HepG2 (cell line): ENCODE measurements around the gene RUSC1. TPM values are rescaled to one million over a fixed set of nuclear protein-coding genes. Genes with fewer than 3 reads are reported as not detected.
A peak's percentile ranks its signal among the peaks of the same experiment; 100 is the strongest.

Experiments
- CBX1 ChIP-seq: IDR thresholded peaks from one replicate; pipeline ENCODE4 v1.6.1; 2016; ENCODE audit warnings: antibody characterized with exemption, low read depth
- HNF1A ChIP-seq, 2 experiments: sonication (generic) in 1 of 2; formaldehyde crosslinking in 1 of 2; IDR thresholded peaks; 2 replicates each; pipeline versions ENCODE4 v1.4.0 to v1.6.1; 2016 to 2020; ENCODE audit warnings: borderline replicate concordance in 1 of 2, low read depth in 1 of 2, mild to moderate bottlenecking in 1 of 2, missing genetic modification reagents in 1 of 2
- NCOA5 ChIP-seq: sonication (generic); formaldehyde crosslinking; IDR thresholded peaks from 2 replicates; pipeline ENCODE4 v1.4.0; 2020; ENCODE audit warnings: missing genetic modification reagents
- NFE2L2 ChIP-seq: fragments of 150-350 bp; IDR thresholded peaks from 2 replicates; pipeline ENCODE4 v1.6.1; 2014; ENCODE audit warnings: low read length
- SAFB2 ChIP-seq: sonication (generic); formaldehyde crosslinking; IDR thresholded peaks from 2 replicates; pipeline ENCODE4 v1.5.1; 2020; ENCODE audit warnings: missing genetic modification reagents, low read depth, mild to moderate bottlenecking, borderline replicate concordance
- SP4 ChIP-seq: sonication (generic); formaldehyde crosslinking; IDR thresholded peaks from 2 replicates; pipeline ENCODE4 v1.8.1; 2023; ENCODE audit warnings: mild to moderate bottlenecking, missing genetic modification reagents
- TOE1 ChIP-seq: sonication (generic); formaldehyde crosslinking; IDR thresholded peaks from 2 replicates; pipeline ENCODE4 v1.4.0; 2020; ENCODE audit warnings: mild to moderate bottlenecking, missing genetic modification reagents
- ZBTB14 ChIP-seq: sonication (generic); formaldehyde crosslinking; IDR thresholded peaks from 2 replicates; pipeline ENCODE4 v1.4.0; 2020; ENCODE audit warnings: missing genetic modification reagents
- ZBTB25 ChIP-seq: IDR thresholded peaks from 2 replicates; pipeline ENCODE4 v1.6.1; 2018; ENCODE audit warnings: missing genetic modification reagents
- ZFP91 ChIP-seq: sonication (generic); formaldehyde crosslinking; IDR thresholded peaks from 2 replicates; pipeline ENCODE4 v1.9.0; 2022; ENCODE audit warnings: missing genetic modification reagents, mild to moderate bottlenecking, borderline replicate concordance
- ZNF160 ChIP-seq: sonication (generic); formaldehyde crosslinking; IDR thresholded peaks from 2 replicates; pipeline ENCODE4 v1.8.0; 2022; ENCODE audit warnings: mild to moderate bottlenecking, inconsistent platforms, missing genetic modification reagents
- ZNF362 ChIP-seq: sonication (generic); formaldehyde crosslinking; IDR thresholded peaks from 2 replicates; pipeline ENCODE4 v1.4.0; 2020; ENCODE audit warnings: missing genetic modification reagents, mild to moderate bottlenecking, borderline replicate concordance
- ZNF646 ChIP-seq: sonication (generic); formaldehyde crosslinking; IDR thresholded peaks from 2 replicates; pipeline ENCODE4 v1.9.0; 2021; ENCODE audit warnings: mild to moderate bottlenecking, missing genetic modification reagents
- polyA plus RNA-seq, 8 experiments: library from polyadenylated mRNA; depleted of rRNA in 3 of 8; stranded (reverse) in 7 of 8; unstranded in 1 of 8; fragments of >200 nt; fragmentation: Illumina TruSeq in 4 of 8; extraction: Trizol in 4 of 8; gene quantifications; 2 replicates each; pipeline versions ENCODE4 v1.2.1 to v1.2.3, GENCODE V29; 2011 to 2016; ENCODE audit warnings: low read depth in 4 of 8, missing spikeins in 1 of 8, mixed read lengths in 1 of 8; ENCODE audit not compliant: insufficient read depth in 1 of 8
- total RNA-seq, 5 experiments: library from RNA; depleted of rRNA; stranded (reverse); fragments of >200 nt; fragmentation: Illumina TruSeq; extraction: Trizol; gene quantifications; 2 replicates each; pipeline ENCODE4 v1.2.3, GENCODE V29; 2016; ENCODE audit warnings: low read depth in 1 of 5

Gene RUSC1
- total and polyA plus RNA-seq, 2 of the 13 experiments (the other 11 are each of a cell fraction or from before 2014, with no cell fraction given), result 18.7 to 20.4 TPM

GRCh38 chr1:155323729-155324036 is 3.0 kb downstream of the RUSC1 start (continued):
- TF ChIP-seq ZNF646 (CRISPR knock-in tag) (no peak), NCOA5 (no peak), NFE2L2 (no peak), SAFB2 (CRISPR knock-in tag) (no peak), HNF1A (IDR thresholded peaks at IDR 0.05; ENCODE audit: low read depth) (no peak), HNF1A (CRISPR knock-in tag; IDR thresholded peaks at IDR 0.05; ENCODE audit: borderline replicate concordance) (no peak), ZNF160 (0 out of 2 replicates have a peak, but pooled peaks have one; percentile 45), CBX1 (no peak), SP4 (no peak), ZFP91 (no peak), ZBTB25 (no peak), ZBTB14 (no peak), TOE1 (no peak), ZNF362 (CRISPR knock-in tag) (peak; percentile 64; the same call in 1 of the 2 replicates)
